Effector CD4-positive, alpha-beta T cell (primary cell): ENCODE measurements around the gene ZNF326.
"Not testable (repeated sequence)": the region's sequence is repeated elsewhere in the genome, so short reads cannot be mapped to it uniquely, and the experiment has no call there.

Experiments
- DNase-seq: peaks from one replicate; pipeline ENCODE4 v3.0.0-alpha.2; 2020

ZNF326 gene

GRCh38 chr1:89997152-89997551 is 2.2 kb downstream of the ZNF326 start:
- DNase-seq, result not testable (repeated sequence)

- DNase-seq, result no peak
Measured at GRCh38 chr1:89998306-89998705, 3.4 kb downstream of the ZNF326 start.

GRCh38 chr1:89999208-89999607 is 4.3 kb downstream of the ZNF326 start:
- no peak for DNase-seq

- DNase-seq, result no peak
Measured at GRCh38 chr1:89999628-90000027, 4.7 kb downstream of the ZNF326 start.

- no peak for DNase-seq
Measured at GRCh38 chr1:90000934-90001676, 6.2 kb downstream of the ZNF326 start.

- no peak for DNase-seq
Measured at GRCh38 chr1:90007979-90008404, 13.1 kb downstream of the ZNF326 start.

- no peak for DNase-seq
Measured at GRCh38 chr1:90012300-90012699, 17.4 kb downstream of the ZNF326 start.

GRCh38 chr1:90023691-90024090 is 28.8 kb downstream of the ZNF326 start:
- no peak for DNase-seq

- no peak for DNase-seq
Measured at GRCh38 chr1:90027281-90027680, 32.4 kb downstream of the ZNF326 start.

- DNase-seq, result no peak
Measured at GRCh38 chr1:90039652-90040051, 44.7 kb downstream of the ZNF326 start.

GRCh38 chr1:90043586-90043985 is 48.7 kb downstream of the ZNF326 start:
- no peak for DNase-seq

GRCh38 chr1:90044346-90044745 is 49.4 kb downstream of the ZNF326 start:
- DNase-seq, result no peak

GRCh38 chr1:90045853-90046563 is 51.1 kb downstream of the ZNF326 start:
- no peak for DNase-seq

- no peak for DNase-seq
Measured at GRCh38 chr1:90046635-90047034, 51.7 kb downstream of the ZNF326 start.

GRCh38 chr1:90048043-90048442 is 53.1 kb downstream of the ZNF326 start:
- DNase-seq, result no peak

GRCh38 chr1:90062700-90063643 is 68.1 kb downstream of the ZNF326 start:
- DNase-seq, result not testable (repeated sequence)

- DNase-seq, result not testable (repeated sequence)
Measured at GRCh38 chr1:90064109-90064508, 69.2 kb downstream of the ZNF326 start.

GRCh38 chr1:90067194-90067931 is 72.5 kb downstream of the ZNF326 start:
- no peak for DNase-seq

GRCh38 chr1:90068611-90069280 is 73.8 kb downstream of the ZNF326 start:
- DNase-seq, result no peak

GRCh38 chr1:90074137-90074536 is 79.2 kb downstream of the ZNF326 start:
- DNase-seq, result no peak

GRCh38 chr1:90074566-90074965 is 79.7 kb downstream of the ZNF326 start:
- no peak for DNase-seq

- DNase-seq, result no peak
Measured at GRCh38 chr1:90074970-90075391, 80.1 kb downstream of the ZNF326 start.
